GM21360 (cell line): ENCODE data around the gene CENPP.

Experiments used
- ATAC-seq: cut with Tn5 transposase; IDR thresholded peaks from one replicate; pipeline ENCODE4 v1.9.1; 2021; ENCODE audit warnings: mild to moderate bottlenecking, moderate library complexity; ENCODE audit not compliant: unreplicated experiment

Gene CENPP

DNA sequence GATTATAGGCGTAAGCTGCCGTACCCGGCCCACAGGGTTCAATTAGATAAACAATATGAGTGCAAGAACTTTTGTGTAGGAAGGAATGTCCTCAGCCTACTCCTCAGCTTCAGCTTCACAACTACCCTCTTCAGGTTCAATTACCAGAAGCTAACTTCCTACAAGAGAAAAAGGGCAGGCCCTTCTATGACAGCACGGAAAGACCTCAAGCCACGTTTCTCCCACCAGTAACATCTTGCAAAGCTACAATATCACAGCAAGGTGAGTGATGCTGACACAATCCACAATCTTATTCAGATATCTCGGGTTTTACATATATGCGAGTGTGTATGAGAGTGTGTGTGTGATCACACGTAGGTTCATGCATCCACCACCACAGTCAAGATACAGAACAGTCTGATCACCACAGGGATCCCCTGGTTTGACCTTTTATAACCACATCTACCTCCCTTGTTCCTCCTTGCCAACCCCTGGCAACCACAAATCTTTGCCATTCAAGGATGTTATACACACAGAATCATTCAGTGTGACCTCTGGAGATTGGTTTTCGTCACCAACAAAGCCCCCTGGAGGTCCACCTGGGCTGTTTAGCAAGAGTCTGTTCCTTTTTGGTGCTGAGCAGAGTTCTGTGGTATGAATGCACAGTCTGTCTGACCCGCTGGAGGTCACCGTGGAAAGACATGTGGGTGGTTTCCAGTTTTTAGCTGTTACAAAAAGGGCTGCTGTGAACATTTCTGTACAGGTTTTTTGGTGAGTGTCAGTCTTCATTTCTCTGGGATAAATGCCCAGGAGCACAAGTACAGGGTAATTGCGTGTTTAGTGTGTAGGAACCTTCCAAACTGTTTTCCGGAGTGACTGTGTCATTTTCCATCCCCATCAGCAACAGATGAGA, 305.9 kb downstream of the CENPP start:
- ATAC-seq = no peak

DNA sequence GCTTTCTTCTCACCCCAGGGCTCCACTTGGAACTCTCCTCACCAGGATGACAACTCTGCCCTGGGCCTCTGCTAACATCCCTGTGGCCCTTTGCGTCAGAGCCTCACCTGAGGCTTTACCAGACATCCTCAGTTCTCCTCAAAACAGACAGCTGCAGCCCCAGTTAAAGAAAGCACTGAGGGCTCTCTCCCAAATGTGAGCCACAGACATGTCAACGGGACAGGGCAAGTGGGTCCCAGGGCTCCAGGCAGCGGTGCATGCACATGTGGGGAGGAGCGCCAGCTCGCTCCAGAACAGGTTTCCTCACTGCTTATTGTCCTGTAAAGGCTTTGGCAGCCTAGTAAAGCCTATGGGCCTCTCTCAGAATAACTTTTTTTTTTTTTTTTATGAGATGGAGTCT, 306.9 kb downstream of the CENPP start:
- ATAC-seq = no peak

DNA sequence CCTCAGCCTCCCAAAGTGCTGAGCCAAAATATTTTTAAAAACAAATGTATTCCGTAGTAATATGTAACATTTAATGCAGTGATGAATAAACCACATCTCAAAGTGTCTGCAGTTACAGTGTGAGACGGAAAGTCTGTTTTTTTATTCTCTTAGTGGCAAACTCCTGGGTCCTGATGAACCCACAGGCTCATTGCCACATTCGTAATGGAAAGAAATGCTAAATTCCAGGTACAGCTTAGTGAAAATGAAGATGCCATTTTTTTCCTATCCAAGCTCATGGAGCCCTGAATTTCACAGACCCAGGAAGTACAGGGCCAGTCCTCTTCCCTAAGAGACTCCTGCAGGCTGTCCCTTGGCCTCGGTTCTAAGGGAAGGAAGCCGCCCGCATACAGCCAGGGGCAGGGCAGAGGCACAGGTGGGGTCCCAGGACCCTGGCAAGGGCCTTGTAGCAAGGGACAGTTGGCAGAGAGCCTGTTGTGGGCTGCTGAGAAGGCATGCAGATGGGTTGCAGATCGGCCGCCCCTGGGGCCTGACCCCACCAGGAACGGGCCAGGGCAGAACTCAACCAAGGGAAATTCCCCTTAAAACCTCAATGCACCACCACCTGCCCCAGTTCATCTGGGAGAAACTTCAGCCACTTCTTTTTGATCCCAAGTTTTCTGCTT, 308.0 kb downstream of the CENPP start:
- no peak for ATAC-seq

DNA sequence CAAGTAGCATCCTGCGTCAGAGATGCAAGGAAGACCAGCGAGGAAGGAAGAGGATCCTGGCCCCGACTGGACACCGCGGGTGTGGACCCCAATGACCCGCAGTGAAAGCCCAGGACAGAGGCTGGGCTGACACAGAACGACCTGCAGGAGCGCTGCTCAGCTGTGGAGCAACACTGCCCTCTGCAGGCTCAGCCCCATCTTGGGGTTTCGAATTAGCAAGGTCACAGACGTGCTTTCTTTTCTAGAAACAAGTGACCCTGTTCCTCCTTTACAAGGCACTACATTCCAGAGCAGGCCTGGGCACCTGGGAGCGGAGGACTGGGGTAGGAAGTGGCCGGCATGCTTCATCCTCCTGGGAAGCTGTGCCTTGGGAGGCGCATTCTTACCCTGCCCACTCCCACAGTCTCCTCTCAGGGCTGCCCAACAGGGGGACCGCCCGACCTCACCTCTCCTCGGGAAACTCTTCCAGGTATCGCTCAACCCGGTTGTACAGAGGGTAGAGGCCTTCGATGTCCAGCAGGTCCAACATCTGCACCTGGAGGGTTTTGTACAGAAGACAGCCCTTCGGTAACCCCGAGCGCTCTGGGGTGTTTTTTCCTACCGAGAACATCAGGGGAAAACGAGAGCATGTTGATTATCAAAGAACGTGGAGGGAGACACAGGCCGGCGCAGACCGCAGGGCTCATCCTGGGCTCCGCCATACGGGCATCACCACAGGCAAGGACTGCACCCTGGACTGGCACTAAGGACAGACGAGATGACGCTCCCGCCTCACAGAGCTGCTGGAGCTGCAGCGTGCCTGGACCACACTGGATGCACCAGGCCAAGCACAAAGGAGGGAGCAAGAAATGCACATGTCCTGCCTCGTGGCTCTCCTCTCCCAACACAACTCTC, 309.2 kb downstream of the CENPP start:
- ATAC-seq = no peak

DNA sequence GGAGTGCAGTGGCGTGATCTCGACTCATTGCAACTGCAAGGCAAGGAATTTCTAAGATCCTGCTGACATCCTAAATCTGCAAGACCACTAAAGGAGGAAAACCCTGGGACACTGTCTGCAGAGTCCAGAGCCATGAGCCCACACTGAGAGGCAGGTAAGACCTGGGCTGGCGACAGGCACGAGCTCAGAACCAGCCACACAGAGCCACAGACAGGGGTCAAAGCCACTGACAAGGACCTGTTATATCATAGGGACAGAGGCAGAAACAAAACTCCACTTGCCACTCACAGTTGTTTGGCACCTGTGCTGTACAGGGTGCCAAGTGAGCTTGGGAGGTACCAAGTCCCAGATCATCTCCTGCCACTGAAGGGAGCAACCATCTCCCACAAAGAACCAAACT, 310.0 kb downstream of the CENPP start:
- no peak for ATAC-seq

DNA sequence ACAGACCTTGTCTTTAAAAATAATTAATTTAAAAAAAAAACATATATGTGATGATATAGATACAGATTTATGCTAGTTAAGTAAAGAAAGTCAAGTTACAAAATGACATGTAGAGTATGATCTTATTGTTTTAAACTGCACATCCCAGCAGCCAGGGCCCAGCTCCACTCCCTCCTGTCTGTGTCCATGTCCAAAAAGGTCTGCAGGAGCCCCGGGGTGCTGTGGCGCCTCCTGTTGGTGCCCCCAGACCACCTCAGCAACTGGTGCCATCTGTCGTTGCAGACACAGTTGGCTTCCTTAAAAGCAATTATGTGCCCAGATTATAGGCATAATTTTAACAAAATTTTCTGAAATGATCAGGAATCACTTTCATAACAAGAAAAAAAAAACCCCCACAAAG, 310.9 kb downstream of the CENPP start:
- ATAC-seq = no peak

DNA sequence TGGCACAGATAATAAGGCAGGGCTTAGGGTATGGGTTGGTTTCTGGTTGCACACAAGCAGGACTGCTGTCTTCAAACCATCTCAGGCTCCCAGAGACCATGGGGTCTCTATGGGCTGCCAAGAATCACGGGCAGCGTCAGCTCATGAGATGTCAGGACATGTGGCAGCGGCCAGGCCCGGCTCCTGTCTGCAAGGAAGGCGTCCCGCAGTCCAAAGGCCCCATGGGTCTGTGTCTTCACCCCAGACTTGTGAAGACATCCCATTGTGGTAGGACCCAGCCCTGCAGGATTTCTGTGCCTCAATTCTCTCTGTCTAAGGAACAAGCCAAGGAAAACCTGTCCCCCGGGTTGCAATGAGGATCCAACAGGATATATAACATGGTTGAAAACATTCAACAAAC, 311.6 kb downstream of the CENPP start:
- no peak for ATAC-seq

DNA sequence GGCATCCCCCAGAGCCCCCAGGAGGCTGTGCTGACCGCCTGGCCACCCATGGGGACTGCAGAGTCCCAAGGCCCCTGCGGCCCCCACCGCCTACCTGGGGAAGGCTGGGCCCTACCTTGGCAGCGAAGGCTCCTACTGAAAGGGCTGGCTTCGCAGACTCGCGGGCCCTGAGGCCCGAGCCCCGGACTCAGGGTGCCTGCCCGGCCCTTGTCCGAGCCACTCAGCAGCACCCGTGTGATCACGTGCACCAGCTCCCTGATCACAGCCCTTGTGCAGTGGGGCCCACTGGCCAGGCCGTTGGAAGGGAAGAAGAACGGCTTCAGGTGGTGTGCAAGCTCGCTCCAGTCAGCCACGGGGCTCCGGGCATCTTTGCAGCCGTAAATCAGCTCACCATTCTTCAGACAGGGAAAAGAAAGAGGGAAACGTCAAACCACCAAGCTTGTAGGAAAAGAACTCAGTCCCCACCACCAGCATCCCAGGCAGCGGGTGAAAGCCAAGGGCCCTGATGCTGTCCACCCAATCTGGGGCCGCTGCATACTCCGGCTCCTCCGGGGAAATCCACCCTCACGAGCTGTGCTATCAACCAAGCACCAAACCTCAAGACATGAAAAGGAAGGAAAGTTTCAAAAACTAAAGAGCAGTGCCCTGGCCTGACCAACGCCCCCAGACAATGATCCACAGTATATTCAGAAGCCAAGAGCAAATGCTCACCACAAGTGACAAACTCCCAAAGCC, 312.3 kb downstream of the CENPP start:
- no peak for ATAC-seq

DNA sequence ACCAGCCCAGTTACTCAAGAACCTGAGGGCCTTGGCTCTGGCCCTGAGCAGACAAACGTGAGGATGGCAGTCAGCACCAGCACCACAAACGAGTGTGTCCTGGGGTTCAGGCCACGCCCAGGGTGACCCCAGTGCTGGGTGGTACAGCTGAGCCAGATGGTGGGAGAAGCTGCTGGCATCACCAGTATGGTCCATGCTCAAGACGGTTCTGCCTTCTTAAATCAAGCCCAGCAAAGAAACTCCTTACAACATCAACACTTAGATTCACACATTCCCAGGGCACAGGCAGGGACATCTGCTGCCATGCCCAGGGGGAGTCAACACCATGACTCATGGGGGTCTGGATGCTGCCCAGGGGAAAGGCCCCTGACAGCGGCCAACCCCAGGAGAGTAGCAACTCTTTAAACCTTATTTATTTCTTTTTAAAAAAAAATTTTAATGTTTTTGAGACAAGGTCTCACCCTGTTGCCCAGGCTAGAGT, 312.9 kb downstream of the CENPP start:
- ATAC-seq = no peak

DNA sequence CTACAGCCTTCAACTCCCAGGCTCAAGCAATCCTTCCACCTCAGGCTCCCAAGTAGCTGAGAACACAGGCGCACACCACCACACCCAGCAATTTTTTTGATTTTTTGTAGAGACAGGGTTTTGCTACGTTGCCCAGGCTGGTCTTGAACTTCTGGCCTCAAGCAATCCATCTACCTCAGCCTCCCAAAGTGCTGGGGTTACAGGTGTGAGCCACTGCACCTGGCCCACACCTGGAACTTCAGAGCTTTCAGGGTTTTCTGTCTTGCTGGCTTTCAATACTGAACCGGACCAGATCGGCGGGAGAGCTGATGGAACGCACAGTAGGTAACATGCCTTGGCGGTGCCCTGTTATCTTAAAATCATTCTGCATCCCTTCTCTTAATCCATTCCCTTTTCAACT, 313.4 kb downstream of the CENPP start:
- ATAC-seq = no peak

DNA sequence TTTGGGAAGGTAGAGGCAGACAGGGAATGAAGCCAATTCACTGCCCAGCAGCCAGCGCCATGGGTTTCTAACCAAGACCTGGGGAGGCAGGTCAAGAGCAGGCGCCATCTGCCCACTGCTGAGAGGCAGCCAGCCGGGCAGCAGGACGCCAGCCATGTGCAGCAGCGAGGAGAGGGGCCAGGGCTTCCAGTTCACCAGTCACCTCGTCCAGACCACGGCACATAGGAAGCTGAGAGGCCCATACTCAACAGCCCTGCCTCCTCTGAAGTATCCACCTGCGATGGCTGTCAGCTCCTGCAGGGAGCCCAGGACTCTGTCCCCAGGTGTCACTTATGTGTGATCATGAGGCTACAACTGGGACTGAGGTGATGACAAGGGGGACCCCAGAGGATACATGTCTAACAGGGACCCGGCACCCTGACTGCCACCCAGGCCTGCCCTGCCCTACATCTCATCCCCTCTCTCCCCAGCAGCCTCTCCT, 314.1 kb downstream of the CENPP start:
- ATAC-seq = no peak

DNA sequence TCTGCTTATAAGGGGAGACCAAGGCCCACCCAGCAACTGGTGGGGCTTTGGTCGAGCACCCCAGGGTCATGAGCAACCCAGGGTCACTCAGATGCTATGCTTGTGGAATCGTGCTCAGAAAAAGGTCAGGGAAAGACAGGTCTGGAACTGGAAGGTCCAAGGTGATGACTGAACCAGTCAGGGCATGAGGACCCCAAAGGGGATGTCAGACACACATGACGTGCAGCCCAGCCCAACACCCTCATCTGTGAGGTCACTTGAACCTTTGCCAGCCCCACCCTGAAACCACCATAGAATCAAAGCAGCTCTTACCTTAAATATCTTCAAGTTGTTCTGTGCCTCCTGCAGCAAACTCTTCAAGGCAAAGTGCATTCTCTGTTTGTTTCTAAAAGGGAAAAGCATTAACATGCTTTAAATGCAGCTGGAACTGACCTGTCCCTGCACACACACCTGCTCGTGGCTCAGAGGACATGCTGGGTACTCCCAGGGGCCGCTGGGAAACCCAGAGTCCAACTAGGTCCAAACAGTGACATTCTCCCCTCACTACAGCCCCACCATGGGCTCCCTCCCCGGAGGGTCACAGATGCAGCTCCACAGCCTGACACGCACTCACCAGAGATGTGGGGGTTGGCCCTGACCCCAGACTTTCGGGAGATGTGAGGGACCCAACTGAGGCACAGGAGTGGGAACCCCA, 314.8 kb downstream of the CENPP start:
- no peak for ATAC-seq

DNA sequence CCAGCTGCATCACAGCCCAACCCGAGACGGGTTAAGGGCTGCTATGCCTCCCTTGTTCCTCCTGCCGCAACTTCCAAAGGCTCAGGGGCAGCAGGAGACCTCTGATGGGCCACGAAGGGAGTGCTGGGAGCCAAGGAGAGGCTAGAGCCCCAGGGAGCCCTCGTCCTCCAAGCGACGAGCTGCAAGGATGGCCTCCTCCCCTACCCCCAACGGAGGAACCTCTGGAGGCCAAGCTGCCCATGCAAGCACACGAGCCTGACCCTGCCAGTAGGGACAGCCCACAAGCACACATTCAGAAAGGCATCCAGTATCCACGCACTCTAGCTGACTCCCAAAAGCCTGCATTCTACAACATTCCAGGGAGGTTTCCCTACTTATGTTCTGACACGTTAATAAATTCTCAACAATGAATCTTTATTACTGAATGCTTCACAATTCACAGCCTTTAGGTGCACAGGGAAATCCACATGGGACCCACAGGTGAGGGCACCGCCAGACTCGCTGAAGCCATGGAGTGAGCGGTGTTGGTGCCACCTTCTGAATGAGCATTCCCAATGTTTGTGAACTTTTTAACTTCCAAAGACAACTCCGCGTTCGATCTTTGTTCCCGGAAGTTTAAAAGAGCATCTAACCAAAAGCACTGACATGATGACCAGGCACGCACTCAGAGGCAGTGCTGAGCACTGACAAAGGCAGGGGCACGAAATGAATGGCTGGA, 315.5 kb downstream of the CENPP start:
- ATAC-seq = no peak

DNA sequence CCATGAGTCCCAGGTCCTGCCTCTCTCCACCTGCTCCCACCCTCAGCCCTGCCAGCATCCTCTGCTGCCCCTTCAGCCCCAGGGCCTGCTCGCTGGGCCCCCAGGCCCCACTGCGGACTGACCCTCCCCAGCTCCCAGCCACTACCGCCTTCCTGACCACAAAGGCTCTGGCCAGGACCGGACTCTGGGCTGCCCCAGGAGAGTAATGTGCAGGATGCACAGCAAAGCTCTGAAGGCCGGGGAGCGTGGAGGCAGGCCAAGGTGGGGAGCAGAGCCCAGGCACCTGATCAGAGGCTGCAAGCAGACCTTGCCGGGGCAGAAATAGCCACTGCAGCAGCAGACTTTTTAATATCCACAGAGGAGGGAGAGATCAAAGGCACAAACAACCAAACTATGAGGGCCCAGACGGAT, 316.3 kb downstream of the CENPP start:
- no peak for ATAC-seq

DNA sequence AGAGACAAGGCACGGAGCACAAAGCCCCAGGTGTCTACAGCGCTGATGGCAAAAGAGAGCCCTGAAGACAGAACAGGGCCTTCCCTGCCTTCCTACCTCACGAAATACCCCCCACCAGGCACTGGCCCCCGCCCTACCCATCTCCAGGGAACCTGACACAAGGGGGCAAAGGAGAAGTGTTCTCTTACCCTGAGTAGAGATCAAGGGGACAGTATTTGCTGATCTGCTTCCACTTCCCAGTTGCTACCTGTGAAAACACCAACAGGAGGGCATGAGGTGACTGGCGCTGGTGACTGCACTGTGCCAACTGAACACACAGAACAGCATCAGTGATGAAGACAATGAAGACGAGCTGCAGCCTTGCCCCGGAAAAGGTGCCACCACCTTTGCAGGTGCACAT, 316.8 kb downstream of the CENPP start:
- no peak for ATAC-seq

DNA sequence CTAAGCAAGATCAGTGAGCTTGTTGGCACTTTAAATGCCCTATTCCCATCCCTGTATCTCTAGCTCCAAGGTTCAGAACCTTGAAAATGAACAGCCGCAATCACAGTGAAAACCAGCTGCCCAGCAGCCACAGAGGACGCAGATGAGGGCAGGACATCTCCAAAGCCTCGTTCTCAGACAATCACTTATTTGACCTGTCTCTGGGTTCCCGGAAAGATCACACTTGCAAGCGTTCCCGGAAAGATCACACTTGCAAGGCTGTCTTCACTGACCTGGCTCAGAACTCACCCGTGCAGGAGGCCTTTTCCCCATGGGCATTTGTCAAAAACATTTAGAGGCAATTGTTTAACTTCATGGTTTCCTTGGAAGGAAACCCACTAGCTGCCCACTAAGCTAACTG, 318.5 kb downstream of the CENPP start:
- no peak for ATAC-seq

DNA sequence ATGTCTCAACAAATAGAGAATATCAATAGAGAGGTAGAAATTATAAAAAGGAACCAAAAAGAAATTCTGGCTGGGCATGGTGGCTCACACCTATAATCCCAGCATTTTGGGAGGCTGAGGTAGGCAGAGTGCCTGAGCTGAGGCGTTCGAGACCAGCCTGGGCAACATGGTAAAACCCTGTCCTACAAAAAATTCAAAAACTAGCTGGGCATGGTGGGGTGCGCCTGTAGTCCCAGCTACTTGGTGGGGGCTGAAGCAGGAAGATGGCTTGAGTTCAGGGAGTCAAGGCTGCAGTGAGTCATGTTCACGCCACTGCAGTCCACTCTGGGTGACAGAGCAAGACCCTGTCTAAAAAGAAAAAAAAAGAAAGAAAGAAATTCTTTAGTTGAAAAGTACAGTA, 319.3 kb downstream of the CENPP start:
- no peak for ATAC-seq

DNA sequence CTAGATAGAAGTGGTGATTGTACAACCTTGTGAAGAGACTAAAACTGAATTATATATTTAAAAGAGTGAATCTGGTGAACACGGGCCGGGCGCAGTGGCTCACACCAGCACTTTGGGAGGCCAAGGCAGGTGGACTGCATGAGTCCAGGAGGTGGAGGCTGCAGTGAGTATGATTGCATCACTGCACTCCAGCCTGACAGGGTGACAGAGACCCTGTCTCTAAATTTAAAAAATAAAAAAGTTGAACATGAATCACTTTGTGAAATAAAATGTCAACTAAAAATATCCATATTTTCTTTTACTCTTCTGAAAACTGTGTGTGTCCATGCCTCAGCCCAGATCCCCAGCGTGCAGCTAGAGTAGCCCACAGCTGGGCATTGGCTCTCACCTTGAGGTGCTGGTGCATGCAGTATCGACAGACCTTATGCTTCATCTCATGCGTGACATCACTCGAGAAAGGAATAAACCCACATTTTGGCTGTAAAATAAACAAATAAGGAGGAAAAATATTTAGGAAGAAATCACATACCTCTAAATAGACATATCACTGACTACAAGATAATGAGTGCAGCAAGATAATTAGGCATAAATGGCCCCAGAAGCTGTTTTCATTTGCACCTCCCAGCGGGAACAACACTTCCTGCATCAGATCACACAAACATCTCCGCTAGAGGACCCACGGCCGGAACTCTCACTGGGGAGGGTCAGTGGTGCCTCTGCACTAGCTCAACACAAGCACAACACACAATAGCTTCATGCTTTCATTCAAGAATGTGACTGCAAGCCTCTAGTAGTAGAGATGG, 322.1 kb downstream of the CENPP start:
- no peak for ATAC-seq
